GM19035 (cell line): ENCODE data around the gene PLEKHM3.

Experiments
- ATAC-seq: cut with Tn5 transposase; IDR thresholded peaks from one replicate; pipeline ENCODE4 v1.9.1; 2021; ENCODE audit not compliant: unreplicated experiment

PLEKHM3 gene

DNA sequence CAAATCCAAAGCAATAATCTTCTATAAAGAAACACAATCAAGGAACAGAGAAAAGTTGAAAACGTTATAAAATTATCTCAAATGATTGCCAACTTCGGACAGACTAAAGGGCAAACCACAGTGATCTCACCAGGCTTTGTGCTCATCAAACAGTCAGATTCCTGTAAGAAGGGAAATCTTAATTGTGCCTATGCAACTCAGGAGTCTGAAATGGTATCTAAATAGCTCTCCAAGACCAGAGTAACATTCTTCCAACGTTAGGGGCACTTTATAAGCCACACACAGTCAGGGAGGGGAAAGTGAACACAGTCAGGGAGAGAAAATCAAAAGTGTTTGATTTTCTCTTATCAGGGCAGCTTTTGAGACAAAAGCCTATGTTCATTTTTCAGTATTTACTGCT lies 29.4 kb downstream of the PLEKHM3 start:
- ATAC-seq = no peak

DNA sequence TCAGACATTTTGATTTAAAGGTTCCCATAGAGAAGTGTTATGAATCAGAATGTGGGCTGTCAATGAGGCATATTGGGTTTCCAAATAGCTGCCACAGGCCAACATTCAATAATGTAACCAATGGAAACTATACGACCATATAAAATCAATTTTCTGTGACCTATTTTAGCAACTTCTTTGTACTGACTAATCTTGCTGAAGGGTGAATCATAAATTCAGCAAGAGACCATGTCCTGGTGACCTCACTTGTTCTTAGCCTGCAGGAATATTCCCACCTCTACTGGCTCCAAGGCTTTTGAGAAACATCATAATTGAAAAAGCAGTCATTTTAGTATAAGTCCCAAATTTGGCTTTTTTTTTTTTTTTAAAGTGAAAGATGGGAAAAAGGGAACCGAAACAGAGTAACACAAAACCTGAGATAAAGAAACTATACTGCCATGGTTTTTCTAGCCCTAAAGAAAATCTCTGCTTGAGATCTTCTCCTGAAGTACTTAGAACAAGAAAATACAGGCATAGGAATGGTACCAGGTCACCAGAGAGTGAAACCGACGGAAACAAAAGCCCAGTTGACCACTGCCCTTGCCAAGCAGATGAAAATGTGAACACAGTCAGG lies 32.1 kb downstream of the PLEKHM3 start:
- no peak for ATAC-seq

DNA sequence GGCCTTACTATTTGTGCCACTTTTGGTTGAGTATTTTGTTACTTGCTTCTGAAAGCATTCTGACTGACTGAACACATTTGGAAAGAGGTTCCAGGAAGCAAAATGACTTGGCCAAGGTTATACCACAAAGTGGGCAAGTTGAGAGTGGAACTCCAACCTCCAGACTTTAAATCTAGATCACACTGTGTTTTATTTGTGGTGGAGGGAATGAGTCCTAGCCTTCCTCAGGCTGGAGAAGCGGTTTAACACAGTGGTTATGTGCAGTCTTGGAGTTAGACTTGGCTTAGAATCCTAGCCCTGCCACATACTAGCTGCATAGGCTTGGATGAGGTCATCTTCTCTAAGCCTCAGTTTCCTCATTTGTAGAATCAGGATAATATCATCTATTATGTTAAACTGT lies 33.4 kb downstream of the PLEKHM3 start:
- no peak for ATAC-seq

DNA sequence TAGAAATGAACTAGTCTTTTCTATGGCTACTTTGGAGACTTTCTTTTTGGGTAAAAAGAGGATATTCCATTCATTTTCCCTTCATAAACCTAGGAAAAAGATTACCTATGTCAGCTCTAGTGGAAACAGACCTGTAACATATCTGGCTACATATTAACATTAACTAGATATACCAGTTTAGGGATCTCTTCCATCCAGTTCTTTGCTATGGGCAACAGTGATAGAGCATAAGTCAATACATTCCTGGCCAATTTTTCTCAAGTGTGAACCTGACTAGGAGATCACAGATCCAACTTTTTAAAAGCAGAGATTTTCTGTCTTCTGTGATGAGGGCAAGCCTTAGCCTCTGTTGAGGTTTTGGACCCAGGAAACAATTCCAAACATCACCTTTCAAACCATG lies 34.5 kb downstream of the PLEKHM3 start:
- no peak for ATAC-seq

DNA sequence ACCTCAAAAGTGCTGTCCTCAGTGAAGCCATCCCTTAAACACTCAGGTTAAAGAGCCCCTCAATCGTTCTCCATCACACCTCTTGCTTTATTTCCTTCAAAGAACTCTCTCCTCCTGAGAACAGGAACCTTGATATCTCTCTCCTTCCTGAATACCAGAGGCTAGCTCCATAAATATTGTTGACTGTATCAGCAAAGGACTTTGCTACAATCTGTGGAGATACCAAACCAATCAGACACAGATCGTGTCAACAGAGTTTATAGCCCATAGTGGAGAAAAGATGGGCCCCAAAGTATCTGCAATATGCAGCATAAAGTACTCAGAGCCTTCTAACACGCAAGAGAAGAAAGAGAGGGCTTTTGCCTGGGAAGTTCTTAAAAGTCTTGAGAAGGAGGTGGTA lies 36.4 kb downstream of the PLEKHM3 start:
- ATAC-seq = no peak

DNA sequence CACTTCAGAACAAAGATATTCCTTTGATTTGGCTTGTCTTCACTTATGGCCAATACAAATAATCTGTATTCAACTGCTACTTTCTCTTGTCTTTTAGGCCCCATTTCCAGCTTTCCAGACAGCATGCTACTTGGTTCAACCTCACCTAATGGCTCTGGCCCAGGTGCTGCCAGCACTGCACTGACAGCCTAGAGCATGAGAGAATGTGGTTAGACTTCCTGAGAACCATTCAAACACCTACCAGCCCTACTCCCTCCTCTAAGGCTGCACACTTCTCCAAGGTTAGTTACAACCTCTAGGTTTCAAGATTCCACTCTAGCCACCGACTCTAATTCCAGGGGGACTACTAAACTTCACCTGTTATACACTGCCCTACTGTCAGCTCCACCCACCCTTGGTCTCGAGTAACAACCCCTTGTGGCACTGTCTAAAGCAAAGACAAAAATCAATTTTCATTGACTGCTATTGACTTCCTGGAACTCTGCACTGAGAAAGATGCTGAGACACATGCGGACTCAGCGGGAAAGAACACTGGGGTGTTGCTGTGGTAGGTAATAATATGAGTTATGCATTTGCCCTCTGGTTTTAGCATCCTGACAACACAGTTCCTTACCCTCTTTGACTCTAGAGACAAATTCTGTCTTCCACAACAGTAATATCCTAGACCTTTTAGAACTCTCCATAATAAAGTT lies 38.2 kb downstream of the PLEKHM3 start:
- ATAC-seq = no peak

DNA sequence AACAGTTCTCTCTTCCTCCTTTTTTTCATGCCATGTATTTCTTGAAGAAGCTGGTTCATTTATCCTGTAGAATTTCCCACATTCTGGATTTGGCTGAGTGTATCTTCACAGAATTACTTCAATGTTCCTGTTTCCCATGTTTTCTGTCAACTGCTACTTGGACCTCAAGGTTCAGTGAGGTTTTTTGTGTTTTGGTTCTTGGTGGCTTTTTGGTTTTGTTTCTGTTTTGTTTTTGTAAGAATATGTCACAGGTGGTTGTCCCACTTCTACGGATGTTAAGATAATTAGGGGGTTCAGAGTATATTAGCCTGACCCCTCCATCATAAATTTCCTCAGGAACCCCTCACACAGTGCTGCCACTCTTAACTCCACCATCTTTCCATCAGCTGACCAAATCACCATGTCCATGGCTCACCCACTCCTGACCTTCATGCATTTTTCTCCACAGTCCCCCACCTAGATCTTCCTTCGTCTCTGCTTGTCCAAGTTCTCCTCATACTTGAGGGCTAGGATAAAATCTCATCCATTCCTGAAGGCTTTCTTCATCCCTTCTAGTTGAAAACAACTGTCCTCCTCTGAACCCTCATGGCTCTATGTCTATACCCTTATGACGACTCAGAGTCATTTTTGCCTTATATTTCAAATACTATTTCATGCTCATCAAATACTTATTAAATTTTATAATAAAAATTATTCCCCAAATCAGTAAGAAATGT lies 40.4 kb downstream of the PLEKHM3 start:
- ATAC-seq = no peak

DNA sequence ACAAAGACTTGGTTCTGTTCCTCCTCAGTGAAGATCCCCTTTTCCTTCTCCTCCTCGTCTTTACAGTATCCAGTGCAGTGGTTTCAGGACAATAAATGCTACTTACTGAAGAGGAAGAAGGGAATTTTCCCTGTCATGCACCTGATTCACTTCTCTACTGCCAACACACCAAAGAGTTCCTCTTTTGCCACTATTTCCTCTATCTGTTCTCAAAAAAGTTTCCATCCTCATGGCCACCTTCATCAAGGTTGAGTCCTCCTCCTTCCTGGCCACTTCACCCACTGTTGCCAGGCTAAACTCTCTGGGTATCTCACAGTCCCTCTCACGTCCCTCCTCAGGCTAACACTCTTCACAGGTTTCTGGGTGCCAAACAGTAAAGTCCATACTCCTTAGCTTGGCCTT lies 41.7 kb downstream of the PLEKHM3 start:
- ATAC-seq = peak; percentile 75

DNA sequence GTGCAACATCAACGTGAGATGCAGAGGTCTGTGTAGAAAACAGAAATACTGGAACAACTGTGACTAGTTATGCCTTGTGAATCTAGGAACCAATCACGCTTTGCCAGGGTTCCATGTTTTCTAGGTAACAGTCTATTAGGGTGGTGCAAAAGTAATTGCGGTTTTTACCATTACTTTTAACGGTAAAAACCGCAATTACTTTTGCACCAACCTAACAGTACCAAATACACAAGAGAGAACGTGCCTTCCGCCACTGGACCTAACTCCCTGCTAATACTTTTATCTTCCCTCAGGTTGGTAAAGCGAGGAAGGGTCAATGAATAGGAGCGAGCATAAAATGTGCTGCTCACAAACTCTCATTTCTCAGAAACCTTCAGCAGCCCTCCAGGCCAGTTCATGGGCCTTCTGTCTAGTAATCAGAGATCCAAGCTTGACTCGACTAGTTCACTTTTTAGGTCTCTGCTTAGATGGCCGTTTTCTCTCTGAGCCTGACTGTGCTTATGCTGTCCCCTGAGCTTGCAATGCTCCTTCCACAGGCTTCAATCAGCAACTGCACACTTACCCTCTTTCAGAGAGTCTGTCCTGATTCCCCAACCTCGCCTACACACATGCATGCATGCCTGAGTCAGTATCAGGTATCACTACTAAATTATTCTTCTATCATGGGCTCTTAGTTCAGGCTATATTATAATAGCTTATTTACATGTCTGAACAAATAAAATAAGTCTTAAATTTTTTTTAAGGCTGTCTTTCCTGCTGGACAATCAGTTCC lies 47.0 kb downstream of the PLEKHM3 start:
- no peak for ATAC-seq

DNA sequence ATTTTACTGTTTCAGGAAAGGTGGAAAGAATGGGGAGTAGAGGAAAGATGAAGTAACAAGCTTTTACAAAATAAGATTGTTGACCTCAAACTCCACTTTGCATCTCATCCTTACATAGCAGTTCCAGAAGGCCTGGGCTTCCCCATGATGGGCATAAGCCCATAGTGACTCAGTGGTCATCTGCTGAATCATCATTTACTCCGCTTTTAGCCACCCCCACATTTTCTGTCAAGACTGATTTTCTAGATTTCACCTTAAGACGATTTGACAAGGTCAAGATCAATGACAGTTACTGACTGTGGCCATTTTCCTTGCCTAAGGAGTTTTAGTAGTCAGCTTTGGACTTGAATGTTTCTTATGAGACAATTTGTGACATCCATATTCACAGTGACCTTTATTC lies 49.4 kb downstream of the PLEKHM3 start:
- ATAC-seq = no peak

DNA sequence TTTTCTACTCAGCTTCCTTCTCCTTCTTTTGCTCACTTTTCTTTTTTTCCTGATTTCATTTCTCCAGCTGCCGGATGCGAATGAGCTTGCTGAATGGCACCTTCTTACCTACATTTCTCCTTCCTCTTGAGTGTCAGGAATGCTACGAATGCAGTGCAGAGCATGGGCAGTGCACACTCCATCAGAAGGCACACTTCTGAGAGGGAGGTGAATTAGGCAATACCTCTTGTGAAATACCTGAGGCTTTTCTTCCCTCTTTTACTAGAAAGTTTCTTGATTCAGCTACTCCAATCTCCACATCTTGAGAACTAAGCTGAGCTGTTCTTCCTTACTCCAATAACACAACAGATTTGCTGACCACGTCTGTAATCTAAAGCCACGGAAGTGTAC lies 51.1 kb downstream of the PLEKHM3 start:
- no peak for ATAC-seq

DNA sequence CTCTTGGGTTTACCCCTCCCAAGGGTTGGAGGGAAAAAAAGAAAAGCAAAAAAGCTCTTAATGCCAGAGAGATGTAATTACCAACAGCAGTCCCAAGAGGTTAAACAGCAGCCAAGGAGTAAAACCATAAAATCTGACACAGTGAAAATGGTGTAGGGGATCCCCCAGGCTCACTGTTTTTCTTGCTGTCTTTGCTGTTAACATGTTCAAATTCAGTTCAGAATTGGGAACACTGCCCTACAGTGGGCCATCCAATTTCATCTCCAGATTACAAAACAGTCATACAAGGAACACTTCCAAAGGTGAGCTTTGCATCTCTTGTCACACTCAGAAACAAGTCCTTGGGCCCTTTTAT lies 54.5 kb downstream of the PLEKHM3 start:
- ATAC-seq = no peak

DNA sequence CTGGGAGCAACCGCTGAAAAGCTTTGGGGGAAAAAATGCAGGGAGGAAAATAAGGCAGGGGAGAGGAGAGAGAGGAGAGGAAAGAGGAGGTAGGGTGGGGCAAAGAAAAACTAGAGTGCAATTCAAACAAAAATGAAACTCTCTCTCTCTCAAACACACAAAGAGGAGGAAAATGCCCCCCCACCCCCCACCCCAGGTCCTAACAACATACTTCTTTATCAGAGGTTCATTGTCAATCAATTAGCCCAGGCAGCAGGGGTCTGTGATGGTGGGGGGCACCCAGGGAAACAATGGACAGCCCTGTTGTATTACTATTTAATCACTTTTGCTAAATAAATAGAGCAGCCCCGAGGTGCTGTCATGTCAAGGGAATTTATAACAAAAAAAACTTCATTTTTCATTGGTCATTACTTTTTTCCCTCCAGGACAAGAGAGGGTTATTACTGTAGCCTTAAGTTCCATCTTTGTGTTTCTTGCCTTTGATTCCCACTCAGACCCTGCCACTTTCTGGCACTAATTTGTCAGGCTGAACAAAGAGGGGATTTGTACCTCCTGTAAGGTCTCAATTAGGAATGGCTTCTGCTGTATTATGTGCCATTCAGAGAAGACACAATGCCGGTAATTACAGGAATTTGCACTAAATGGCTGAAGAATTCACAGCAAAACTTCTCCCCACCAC lies 55.0 kb downstream of the PLEKHM3 start:
- no peak for ATAC-seq

DNA sequence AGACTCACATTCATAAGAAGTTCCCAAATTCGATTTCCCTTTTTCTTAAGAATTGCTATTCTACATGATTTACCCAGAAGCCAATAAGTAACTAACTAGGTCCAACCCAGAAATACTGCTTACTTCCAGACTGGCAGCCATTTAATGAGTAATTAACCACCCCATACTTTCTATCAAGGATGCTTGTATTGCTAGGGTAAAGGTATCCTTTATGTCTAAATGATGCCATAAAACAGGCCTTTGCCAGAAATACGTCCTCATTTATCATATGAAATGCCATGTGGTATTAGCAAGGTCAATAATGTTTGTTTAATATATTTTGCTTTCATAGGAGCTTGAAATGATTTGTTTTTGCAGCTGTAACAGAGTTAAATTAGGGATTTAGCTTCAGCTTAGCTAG lies 56.1 kb downstream of the PLEKHM3 start:
- no peak for ATAC-seq

DNA sequence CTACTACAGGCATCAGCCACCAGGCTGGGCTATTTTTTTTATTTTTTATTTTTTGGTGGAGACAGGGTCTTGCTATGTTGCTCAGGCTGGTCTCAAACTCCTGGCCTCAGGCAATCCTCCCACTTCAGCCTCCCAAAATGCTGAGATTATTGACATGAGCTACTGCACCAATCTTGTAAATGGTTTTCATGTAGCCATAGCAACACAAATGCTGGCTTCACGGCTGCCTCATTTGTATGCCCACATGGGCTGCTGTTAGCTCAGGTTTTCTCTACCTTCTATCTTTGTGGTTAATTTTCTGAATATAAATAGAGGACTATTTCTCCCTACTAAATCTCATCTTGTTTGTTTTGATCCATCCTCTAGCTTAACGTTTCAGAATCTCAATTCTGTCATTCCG lies 58.2 kb downstream of the PLEKHM3 start:
- no peak for ATAC-seq

DNA sequence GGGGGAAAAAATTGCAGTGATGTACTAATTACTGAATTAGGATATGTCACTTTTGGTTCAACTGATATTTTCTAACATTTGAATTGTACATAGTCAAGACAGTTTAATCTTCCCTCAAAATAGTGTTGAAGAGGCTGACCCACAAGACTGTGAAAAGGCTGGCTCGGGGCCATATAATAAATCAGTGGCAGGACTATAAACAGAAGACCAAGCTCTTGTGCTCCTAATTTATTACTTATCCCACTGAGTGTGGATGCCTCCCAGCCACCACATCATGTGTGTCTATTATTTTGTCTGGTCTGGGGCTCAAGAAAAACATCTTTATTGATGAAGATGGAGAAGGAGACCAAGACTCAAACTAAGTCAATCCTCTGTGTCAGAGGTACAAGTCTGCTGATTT lies 64.4 kb downstream of the PLEKHM3 start:
- ATAC-seq = no peak

DNA sequence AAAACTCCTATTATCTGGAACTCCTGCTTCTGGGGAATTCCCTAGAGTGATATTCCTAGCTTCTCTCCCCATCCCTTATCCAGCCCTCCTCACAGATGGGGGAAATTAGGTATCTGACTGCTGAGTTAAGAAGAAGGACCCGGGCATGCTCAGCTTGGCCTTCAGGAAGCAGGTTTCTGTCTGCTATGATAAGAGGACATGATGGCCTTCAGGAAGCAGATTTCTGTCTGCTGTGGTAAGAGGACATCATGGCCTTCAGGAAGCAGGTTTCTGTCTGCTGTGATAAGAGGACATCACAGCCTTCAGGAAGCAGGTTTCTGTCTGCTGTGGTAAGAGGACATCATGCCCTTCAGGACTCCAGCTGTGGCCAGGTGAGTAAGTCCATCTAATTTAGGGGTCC lies 65.2 kb downstream of the PLEKHM3 start:
- no peak for ATAC-seq

DNA sequence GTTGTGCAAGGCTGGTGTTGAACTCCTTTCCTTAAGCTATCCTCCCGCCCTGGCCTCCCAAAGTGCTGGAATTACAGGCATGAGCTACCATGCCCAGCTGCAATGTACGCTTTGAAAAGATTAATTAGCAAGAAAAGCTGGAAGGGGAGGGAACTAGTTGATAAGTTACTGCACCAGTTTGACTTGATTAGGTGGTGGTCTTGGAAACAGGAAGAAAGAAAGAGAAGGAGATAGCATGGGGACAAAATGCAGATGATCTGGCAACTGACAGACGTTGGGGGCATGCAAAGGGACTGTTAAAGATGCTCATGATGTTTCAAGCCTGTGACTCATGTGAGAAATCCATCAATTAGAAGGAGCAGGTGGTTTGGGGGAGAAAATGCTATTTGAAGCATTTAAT lies 68.6 kb downstream of the PLEKHM3 start:
- ATAC-seq = no peak

DNA sequence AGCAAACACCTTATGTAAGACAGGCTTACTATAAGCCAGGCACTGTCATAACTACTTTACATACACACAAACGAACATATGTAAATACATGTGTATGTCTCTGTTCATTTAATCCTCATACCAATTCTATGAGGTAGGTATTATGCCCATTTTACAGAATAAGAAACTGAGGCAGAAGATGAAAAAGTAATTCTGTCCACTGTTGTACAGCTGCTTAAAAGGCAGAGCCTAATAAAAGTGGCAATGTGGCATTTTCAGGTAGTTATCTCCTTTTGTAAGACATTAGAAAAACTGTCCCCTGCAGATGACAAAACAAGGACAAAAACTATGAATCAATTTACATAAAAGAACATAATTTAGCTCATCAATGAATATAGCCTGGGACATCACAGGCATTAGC lies 69.9 kb downstream of the PLEKHM3 start:
- no peak for ATAC-seq

DNA sequence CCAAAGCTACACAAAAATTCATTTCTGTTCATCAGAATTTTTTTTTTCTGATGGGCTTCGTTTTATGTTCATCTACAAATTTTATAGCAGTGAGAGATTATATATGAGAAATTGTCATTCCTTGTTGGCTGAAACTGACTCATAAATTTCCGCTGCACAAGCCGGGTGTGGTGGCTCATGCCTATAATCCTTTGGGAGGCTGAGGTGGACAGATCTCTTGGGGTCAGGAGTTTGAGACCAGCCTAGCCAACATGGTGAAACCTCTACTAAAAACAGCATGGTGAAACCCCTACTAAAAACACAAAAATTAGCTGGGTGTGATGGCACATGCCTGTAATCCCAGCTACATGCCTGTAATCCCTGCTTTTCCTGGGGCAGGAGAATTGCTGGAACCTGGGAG lies 72.0 kb downstream of the PLEKHM3 start:
- ATAC-seq = no peak
